HG03442 (cell line): ENCODE measurements around the gene ANKAR.
A peak's percentile ranks its signal among the peaks of the same experiment; 100 is the strongest.
"Not testable (repeated sequence)": the region's sequence is repeated elsewhere in the genome, so short reads cannot be mapped to it uniquely, and the experiment has no call there.

Source experiments
- ATAC-seq: cut with Tn5 transposase; IDR thresholded peaks from one replicate; pipeline ENCODE4 v1.9.1; 2021; ENCODE audit warnings: mild to moderate bottlenecking, moderate library complexity; ENCODE audit not compliant: unreplicated experiment

ANKAR gene

GRCh38 chr2:189657867-189658266, 16.6 kb upstream of the ANKAR start:
- peak; percentile 50 for ATAC-seq

- ATAC-seq, result no peak
Observed at GRCh38 chr2:189658306-189659212, 15.9 kb upstream of the ANKAR start.

- no peak for ATAC-seq
Observed at GRCh38 chr2:189659734-189660133, 14.7 kb upstream of the ANKAR start.

GRCh38 chr2:189660803-189661147, 13.7 kb upstream of the ANKAR start:
- ATAC-seq, result no peak

- ATAC-seq, result peak; percentile 91
Observed at GRCh38 chr2:189661148-189661956, 13.1 kb upstream of the ANKAR start, which contains the start of gene ASNSD1. ASNSD1 (plus strand) TSS chr2:189661459; CDS start chr2:189666133, 4,674 bp downstream.

GRCh38 chr2:189661957-189662321, 12.5 kb upstream of the ANKAR start:
- ATAC-seq, result no peak

GRCh38 chr2:189662669-189663226, 11.7 kb upstream of the ANKAR start:
- no peak for ATAC-seq

- not testable (repeated sequence) for ATAC-seq
Observed at GRCh38 chr2:189663319-189663718, 11.2 kb upstream of the ANKAR start.

- ATAC-seq, result no peak
Observed at GRCh38 chr2:189669913-189670312, 4.6 kb upstream of the ANKAR start.

GRCh38 chr2:189673661-189674373, 653 bp upstream of the ANKAR start:
- no peak for ATAC-seq

GRCh38 chr2:189676471-189676870, 2.0 kb downstream of the ANKAR start:
- no peak for ATAC-seq

- ATAC-seq, result no peak
Observed at GRCh38 chr2:189679226-189679625, 4.8 kb downstream of the ANKAR start.

- no peak for ATAC-seq
Observed at GRCh38 chr2:189681203-189681602, 6.7 kb downstream of the ANKAR start.

- ATAC-seq, result no peak
Observed at GRCh38 chr2:189681903-189682302, 7.4 kb downstream of the ANKAR start.

- ATAC-seq, result no peak
Observed at GRCh38 chr2:189683348-189683747, 8.9 kb downstream of the ANKAR start.

- ATAC-seq, result no peak
Observed at GRCh38 chr2:189684811-189685210, 10.3 kb downstream of the ANKAR start.

- ATAC-seq, result peak; percentile 70
Observed at GRCh38 chr2:189685540-189686229, 11.2 kb downstream of the ANKAR start.

- not testable (repeated sequence) for ATAC-seq
Observed at GRCh38 chr2:189687796-189688195, 13.3 kb downstream of the ANKAR start.

- ATAC-seq, result no peak
Observed at GRCh38 chr2:189696223-189696622, 21.8 kb downstream of the ANKAR start.
